ENCODE measurements around the gene RCAN1.

DNA sequence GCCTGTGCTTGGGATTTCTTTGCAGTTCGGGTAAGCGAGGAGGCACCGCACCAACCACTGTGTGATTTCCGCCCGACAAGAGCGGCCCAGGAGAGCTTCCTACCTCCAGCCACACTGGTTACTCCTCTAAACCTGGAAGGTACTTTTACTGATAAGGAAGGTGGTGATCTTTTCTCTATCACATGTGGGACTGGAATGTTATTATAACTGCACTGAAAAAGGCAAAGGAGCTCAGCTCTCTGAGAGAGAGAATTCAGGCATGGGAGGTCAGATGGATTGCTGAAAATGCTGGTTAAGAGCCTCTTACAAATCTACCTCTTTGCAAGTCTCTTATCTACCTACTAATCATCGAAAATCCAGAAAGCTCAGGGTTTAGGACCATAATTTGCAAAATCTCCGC lies 95.2 kb downstream of the RCAN1 start:
- TF ChIP-seq, protein P1, sequence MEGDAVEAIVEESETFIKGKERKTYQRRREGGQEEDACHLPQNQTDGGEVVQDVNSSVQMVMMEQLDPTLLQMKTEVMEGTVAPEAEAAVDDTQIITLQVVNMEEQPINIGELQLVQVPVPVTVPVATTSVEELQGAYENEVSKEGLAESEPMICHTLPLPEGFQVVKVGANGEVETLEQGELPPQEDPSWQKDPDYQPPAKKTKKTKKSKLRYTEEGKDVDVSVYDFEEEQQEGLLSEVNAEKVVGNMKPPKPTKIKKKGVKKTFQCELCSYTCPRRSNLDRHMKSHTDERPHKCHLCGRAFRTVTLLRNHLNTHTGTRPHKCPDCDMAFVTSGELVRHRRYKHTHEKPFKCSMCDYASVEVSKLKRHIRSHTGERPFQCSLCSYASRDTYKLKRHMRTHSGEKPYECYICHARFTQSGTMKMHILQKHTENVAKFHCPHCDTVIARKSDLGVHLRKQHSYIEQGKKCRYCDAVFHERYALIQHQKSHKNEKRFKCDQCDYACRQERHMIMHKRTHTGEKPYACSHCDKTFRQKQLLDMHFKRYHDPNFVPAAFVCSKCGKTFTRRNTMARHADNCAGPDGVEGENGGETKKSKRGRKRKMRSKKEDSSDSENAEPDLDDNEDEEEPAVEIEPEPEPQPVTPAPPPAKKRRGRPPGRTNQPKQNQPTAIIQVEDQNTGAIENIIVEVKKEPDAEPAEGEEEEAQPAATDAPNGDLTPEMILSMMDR (IDR thresholded peaks at IDR 0.05; ENCODE audit: poor library complexity) = no peak
- TF ChIP-seq EZH2phosphoT487 (IDR thresholded peaks at IDR 0.05; ENCODE audit: low read depth, severe bottlenecking, unreplicated experiment) = no peak
